ENCODE results near the gene RALGPS1.

DNA sequence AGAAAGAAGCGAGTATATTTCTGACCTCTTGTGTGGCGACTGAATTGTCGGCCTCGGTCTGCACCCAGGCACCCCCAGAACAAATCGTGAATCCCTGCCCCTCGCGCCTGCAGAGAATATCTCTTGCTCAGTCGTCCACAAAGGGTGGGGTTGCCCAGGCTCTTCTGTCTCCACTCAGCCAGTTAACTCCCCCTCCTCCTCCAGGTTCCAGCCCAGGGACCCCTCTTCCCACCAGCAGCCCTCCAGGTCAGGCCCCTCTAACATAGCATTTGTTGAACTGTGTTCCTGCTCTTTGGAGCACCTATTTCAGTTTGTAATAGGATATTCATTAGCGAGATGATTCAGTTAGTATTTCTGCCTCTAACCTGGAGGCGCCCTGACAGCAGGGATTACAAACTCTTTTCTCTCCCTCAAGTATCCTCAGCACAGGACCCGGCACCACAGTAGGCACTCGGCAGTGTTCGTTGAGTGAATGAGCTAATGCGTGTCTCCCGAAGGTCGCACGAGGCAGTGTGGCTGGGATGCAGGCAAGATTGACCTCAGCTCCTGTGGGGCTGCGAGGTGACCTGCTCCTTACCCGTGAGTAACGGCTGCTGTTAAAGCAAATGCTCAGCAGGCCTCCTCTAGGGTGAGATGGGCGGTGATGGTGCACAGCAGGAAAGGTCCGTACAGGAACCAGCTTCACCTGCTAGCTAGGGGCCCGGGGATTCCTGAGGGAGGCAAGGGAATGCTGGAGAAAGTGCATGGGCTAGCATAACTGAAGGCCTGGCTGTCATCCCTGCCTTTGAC, 28.4 kb upstream of the RALGPS1 start:
- TF ChIP-seq, protein P1, sequence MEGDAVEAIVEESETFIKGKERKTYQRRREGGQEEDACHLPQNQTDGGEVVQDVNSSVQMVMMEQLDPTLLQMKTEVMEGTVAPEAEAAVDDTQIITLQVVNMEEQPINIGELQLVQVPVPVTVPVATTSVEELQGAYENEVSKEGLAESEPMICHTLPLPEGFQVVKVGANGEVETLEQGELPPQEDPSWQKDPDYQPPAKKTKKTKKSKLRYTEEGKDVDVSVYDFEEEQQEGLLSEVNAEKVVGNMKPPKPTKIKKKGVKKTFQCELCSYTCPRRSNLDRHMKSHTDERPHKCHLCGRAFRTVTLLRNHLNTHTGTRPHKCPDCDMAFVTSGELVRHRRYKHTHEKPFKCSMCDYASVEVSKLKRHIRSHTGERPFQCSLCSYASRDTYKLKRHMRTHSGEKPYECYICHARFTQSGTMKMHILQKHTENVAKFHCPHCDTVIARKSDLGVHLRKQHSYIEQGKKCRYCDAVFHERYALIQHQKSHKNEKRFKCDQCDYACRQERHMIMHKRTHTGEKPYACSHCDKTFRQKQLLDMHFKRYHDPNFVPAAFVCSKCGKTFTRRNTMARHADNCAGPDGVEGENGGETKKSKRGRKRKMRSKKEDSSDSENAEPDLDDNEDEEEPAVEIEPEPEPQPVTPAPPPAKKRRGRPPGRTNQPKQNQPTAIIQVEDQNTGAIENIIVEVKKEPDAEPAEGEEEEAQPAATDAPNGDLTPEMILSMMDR (IDR thresholded peaks at IDR 0.05) = no peak
- TF ChIP-seq POLR2A (IDR thresholded peaks at IDR 0.05) = no peak

All from vagina (tissue), 2 donors.